Chondrocyte (in vitro differentiated cells): ENCODE results near the gene TRIM24. TPM values are rescaled to one million over a fixed set of nuclear protein-coding genes. Genes with fewer than 3 reads are reported as not detected.

ENCODE experiments used
- DNase-seq: peaks from one replicate; pipeline ENCODE4 v3.0.0; 2021; ENCODE audit warnings: mixed read lengths, low spot score
- H3K27ac Mint-ChIP-seq: one replicate; pipeline ENCODE4 v1.8.0; 2021; ENCODE audit warnings: mild to moderate bottlenecking, moderate library complexity, mixed read lengths; ENCODE audit not compliant: unreplicated experiment
- H3K27me3 Mint-ChIP-seq: 2 replicates; pipeline ENCODE4 v1.8.0; 2021; ENCODE audit warnings: low read depth, mixed read lengths
- H3K36me3 Mint-ChIP-seq: 2 replicates; pipeline ENCODE4 v1.8.0; 2021; ENCODE audit warnings: low read depth, mixed read lengths
- H3K4me1 Mint-ChIP-seq: 2 replicates; pipeline ENCODE4 v1.8.0; 2021; ENCODE audit warnings: low read depth, mild to moderate bottlenecking, mixed read lengths
- H3K4me3 Mint-ChIP-seq: one replicate; pipeline ENCODE4 v1.8.0; 2021; ENCODE audit warnings: mild to moderate bottlenecking, moderate library complexity, mixed read lengths; ENCODE audit not compliant: unreplicated experiment
- H3K9me3 Mint-ChIP-seq: 2 replicates; pipeline ENCODE4 v1.8.0; 2021; ENCODE audit warnings: low read depth, mixed read lengths
- total RNA-seq: library from RNA; stranded (reverse); gene quantifications from 3 replicates; pipeline ENCODE4 v1.2.1, GENCODE V29; 2021
- TF ChIP-seq, protein P1 (sequence below): fragments of 200-600 bp; sonication (generic); IDR thresholded peaks from 2 replicates; pipeline ENCODE4 v1.5.0; 2021; ENCODE audit warnings: antibody characterized with exemption, mild to moderate bottlenecking, moderate library complexity

Gene TRIM24
- total RNA-seq, 1 donor from 2014 or later: 31.6 TPM

DNA sequence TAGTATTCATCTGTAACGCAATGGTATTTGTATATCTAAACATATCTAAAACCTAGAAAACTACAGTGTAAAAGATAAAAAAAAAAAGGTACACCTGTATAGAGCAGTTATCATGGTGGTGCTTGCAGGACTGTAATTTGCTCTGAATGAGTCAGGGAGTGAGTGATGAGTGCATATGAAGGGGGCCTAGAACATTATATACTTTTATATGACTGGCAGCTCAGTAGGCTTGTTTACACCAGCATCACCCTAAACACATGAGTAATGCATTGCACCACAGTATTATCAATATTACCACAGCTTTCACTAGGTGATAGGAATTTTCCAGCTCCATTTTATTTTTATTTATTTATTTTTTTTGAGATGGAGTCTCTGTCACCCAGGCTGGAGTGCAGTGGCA lies 40.8 kb downstream of the TRIM24 start:
- Mint-ChIP-seq H3K36me3 (peaks cover 11% of the 10 kb centered on the region), H3K27me3 (no peaks in the 10 kb centered on the region), H3K9me3 (peaks cover 6% of the 10 kb centered on the region), H3K4me1 (peaks cover 28% of the 10 kb centered on the region), H3K4me3 (no peak overlapping the region), H3K27ac (no peak overlapping the region)
- TF ChIP-seq, protein P1, sequence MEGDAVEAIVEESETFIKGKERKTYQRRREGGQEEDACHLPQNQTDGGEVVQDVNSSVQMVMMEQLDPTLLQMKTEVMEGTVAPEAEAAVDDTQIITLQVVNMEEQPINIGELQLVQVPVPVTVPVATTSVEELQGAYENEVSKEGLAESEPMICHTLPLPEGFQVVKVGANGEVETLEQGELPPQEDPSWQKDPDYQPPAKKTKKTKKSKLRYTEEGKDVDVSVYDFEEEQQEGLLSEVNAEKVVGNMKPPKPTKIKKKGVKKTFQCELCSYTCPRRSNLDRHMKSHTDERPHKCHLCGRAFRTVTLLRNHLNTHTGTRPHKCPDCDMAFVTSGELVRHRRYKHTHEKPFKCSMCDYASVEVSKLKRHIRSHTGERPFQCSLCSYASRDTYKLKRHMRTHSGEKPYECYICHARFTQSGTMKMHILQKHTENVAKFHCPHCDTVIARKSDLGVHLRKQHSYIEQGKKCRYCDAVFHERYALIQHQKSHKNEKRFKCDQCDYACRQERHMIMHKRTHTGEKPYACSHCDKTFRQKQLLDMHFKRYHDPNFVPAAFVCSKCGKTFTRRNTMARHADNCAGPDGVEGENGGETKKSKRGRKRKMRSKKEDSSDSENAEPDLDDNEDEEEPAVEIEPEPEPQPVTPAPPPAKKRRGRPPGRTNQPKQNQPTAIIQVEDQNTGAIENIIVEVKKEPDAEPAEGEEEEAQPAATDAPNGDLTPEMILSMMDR: no peak
- no peak for DNase-seq

DNA sequence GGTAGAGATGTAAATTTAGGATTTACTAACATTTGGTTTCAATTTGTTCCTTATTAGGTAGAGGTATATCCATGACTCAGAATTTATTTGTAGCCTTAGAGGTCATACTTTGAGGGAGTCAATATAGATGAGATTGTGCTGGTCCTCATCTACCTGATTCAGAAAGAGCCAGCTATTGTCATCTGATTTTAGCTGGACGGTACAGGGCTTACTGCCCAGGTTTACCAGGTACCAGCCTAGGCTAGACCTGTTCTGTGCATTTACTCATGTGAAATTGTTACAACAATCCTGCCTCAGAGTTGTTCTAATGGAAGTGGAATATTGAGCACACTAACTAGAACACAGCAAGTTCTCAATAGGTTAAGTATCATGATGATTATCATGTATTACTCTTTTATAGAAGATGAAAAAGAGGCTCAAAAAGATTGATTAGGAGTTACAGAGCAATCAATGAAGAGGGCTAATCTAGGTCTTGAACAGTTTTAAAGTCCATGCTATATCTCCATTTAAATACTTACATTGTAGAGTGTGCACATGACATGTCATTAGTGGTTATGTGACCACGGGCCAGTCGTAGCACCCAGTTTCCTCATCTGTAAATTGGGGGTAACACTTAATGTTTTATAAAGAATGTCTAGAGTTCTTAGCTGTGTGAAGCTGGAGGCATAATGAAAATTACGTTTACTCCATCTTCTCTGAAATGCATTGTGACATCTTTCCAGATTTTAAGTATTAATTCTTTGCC lies 42.1 kb downstream of the TRIM24 start:
- Mint-ChIP-seq H3K27ac (no peak overlapping the region), H3K36me3 (peaks cover 9% of the 10 kb centered on the region), H3K27me3 (no peaks in the 10 kb centered on the region), H3K9me3 (peaks cover 3% of the 10 kb centered on the region), H3K4me3 (no peak overlapping the region), H3K4me1 (peaks cover 25% of the 10 kb centered on the region)
- TF ChIP-seq, protein P1: no peak
- DNase-seq: no peak

DNA sequence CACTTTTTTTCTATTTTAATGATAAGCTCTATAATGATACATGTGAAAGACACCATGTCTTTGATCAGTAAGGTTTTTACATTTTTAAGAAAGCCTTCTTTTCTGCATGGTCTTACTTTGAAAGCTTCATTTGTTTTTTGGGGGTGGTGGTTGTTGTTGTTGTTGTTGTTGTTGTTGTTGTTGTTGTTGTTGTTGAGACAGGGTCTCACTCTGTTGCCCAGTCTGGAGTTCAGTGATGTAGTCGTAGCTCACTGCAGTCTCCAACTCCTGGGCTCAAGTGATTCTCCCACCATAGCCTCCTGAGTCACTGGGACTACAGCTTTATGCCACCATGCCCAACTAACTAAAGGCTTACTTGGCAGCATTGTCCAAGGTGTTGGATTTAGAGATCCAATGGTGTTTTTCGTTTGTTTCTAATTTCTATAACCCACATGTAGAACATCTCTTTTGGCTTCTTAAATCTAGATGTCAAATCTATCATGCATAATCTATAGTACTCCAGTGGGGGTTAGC lies 45.4 kb downstream of the TRIM24 start:
- Mint-ChIP-seq H3K27ac (no peak overlapping the region), H3K4me1 (peaks cover 31% of the 10 kb centered on the region), H3K36me3 (peaks cover 7% of the 10 kb centered on the region)

DNA sequence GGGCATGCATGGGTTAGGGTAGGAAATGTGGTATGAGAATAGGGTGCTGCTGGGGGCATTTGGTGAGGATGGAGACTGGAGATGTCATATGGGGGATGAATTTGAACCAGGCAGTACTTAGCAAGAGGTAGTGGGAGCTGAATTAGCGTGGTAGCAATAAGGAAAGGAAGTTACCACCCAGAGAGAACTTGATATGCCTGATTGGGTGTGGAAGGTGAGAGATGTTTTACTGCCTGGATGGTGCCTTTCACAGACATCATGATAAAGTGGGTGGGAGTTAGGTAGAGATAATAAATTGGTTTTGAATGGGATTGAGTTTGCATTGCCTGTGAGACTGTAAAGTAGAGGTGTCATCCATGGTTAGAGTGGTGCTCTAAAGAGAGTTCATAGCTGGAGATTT lies 46.7 kb downstream of the TRIM24 start:
- DNase-seq: no peak

More for the DNA sequence above, 45.4 kb downstream of the TRIM24 start:
- TF ChIP-seq, protein P1: no peak
- Mint-ChIP-seq H3K9me3 (no peaks in the 10 kb centered on the region), H3K4me3 (no peak overlapping the region), H3K27me3 (no peaks in the 10 kb centered on the region)
- no peak for DNase-seq

DNA sequence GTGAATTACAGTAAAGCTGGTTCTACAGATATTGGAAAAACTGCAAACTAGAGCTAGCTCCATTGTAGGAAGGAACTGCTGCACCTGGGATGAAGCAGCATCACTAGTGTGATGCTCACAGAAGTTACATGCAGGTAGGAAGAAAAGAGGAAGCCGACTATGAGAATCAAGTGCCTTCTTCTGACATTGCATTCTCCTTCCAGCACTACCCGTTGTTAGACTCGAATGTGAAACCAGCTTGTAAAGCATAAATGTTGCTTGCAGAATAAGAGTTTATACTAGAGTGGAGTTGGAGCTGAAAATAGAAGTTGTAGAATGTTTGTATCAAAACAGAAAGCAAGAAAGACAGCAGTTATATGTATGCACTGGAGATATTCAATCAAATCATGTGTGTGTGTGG lies 49.9 kb downstream of the TRIM24 start:
- DNase-seq: no peak
- TF ChIP-seq, protein P1: no peak

More for the DNA sequence above, 46.7 kb downstream of the TRIM24 start:
- no peaks in the 10 kb centered on the region for H3K27me3 Mint-ChIP-seq
- TF ChIP-seq, protein P1: no peak
- no peaks in the 10 kb centered on the region for H3K9me3 Mint-ChIP-seq
- peaks cover 10% of the 10 kb centered on the region for H3K36me3 Mint-ChIP-seq
- H3K4me1 Mint-ChIP-seq: peaks cover 30% of the 10 kb centered on the region
- H3K4me3 Mint-ChIP-seq: no peak overlapping the region
- peak overlapping the region; percentile 15 for H3K27ac Mint-ChIP-seq

More for the DNA sequence above, 49.9 kb downstream of the TRIM24 start:
- no peak overlapping the region for H3K27ac Mint-ChIP-seq
- H3K27me3 Mint-ChIP-seq: no peaks in the 10 kb centered on the region
- peaks cover 20% of the 10 kb centered on the region for H3K4me1 Mint-ChIP-seq
- no peak overlapping the region for H3K4me3 Mint-ChIP-seq
- H3K9me3 Mint-ChIP-seq: no peaks in the 10 kb centered on the region
- H3K36me3 Mint-ChIP-seq: peaks cover 14% of the 10 kb centered on the region
